OCI-LY1 (cell line): Measurements from ENCODE around the gene EIF4E3.

ENCODE experiments used
- H2AFZ ChIP-seq: fragments of 200-600 bp; sonication (generic), shearing (Covaris generic); 2 replicates; pipeline ENCODE4 v1.6.0; 2014; ENCODE audit warnings: antibody characterized with exemption, mild to moderate bottlenecking, low read length
- H3F3A ChIP-seq: fragments of 200-600 bp; sonication (generic), shearing (Covaris generic); 2 replicates; pipeline ENCODE4 v1.6.0; 2014; ENCODE audit warnings: mild to moderate bottlenecking, antibody characterized with exemption, low read length, moderate library complexity; ENCODE audit not compliant: insufficient read depth
- H3K27ac ChIP-seq: fragments of 200-600 bp; sonication (generic); 2 replicates; pipeline ENCODE4 v1.5.1; 2014; ENCODE audit warnings: low read length, mixed run types, mild to moderate bottlenecking, low read depth; ENCODE audit not compliant: poor library complexity, severe bottlenecking
- H3K27me3 ChIP-seq: fragments of 200-600 bp; sonication (generic); 2 replicates; pipeline ENCODE4 v1.6.0; 2014; ENCODE audit warnings: antibody characterized with exemption, mild to moderate bottlenecking, low read length, moderate library complexity; ENCODE audit not compliant: insufficient read depth
- H3K36me3 ChIP-seq: fragments of 200-600 bp; sonication (generic); 2 replicates; pipeline ENCODE4 v1.6.1; 2014; ENCODE audit warnings: mild to moderate bottlenecking, antibody characterized with exemption, low read length, moderate library complexity, mixed read lengths; ENCODE audit not compliant: insufficient read depth
- H3K4me1 ChIP-seq: fragments of 200-600 bp; sonication (generic); 2 replicates; pipeline ENCODE4 v1.5.1; 2014; ENCODE audit warnings: mild to moderate bottlenecking, low read length, moderate library complexity; ENCODE audit not compliant: insufficient read depth, severe bottlenecking
- H3K4me2 ChIP-seq: fragments of 200-600 bp; sonication (generic), shearing (Covaris generic); 2 replicates; pipeline ENCODE4 v1.6.1; 2014; ENCODE audit warnings: low read length
- H3K4me3 ChIP-seq: fragments of 200-600 bp; sonication (generic); 2 replicates; pipeline ENCODE4 v1.5.1; 2014; ENCODE audit warnings: low read length, low read depth, mild to moderate bottlenecking, mixed read lengths; ENCODE audit not compliant: poor library complexity, severe bottlenecking
- H3K79me2 ChIP-seq: fragments of 200-600 bp; shearing (Covaris generic); 2 replicates; pipeline ENCODE4 v1.6.1; 2016; ENCODE audit warnings: mixed run types, low read length, mixed read lengths; ENCODE audit not compliant: insufficient read depth
- H3K9ac ChIP-seq: fragments of 200-600 bp; sonication (generic), shearing (Covaris generic); 2 replicates; pipeline ENCODE4 v1.6.1; 2014; ENCODE audit warnings: mild to moderate bottlenecking, low read length, mixed read lengths
- H3K9me2 ChIP-seq: fragments of 200-600 bp; sonication (generic), shearing (Covaris generic); 2 replicates; pipeline ENCODE4 v1.6.1; 2014; ENCODE audit warnings: low read depth, mild to moderate bottlenecking, low read length, mixed read lengths
- H3K9me3 ChIP-seq: fragments of 200-600 bp; shearing (Covaris generic); 2 replicates; pipeline ENCODE4 v1.6.1; 2014; ENCODE audit warnings: low read length, mixed read lengths
- H4K20me1 ChIP-seq: fragments of 200-600 bp; sonication (generic), shearing (Covaris generic); 2 replicates; pipeline ENCODE4 v1.6.0; 2016; ENCODE audit warnings: mild to moderate bottlenecking, low read length; ENCODE audit not compliant: insufficient read depth
- EZH2 ChIP-seq: fragments of 200-600 bp; sonication (generic), shearing (Covaris generic); IDR thresholded peaks from 2 replicates; pipeline ENCODE4 v1.8.0; 2017; ENCODE audit warnings: borderline replicate concordance, mixed run types, mild to moderate bottlenecking, antibody characterized with exemption, low read length, moderate library complexity, mixed read lengths
- TF ChIP-seq, protein P1 (sequence below): fragments of 200-600 bp; sonication (generic), shearing (Covaris generic); IDR thresholded peaks from 2 replicates; pipeline ENCODE4 v1.5.1; 2017; ENCODE audit warnings: mild to moderate bottlenecking, antibody characterized with exemption, low read length, moderate library complexity, mixed read lengths

The EIF4E3 gene

DNA sequence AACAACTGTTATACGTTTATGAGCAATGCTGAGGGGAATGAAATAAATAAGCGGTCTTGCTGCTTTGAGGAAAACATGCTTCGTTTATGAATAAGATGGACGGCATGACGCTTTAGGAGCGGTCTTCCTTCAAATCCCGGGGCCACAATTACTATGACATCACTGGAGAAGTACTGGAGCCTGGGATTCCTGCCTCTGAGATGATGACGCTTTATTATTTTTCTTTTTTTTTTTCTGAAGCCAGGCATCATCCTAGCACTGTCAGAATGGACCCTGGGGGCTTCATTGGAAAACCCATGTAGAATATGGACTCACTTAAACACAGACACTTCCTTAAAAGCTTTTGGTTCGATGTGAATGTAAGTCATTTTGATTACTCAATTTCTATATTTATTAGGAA lies 89.2 kb downstream of the EIF4E3 start:
- no peaks in the 10 kb centered on the region for H3K36me3 ChIP-seq
- H3K9me2 ChIP-seq = no peaks in the 10 kb centered on the region
- peaks cover 6% of the 10 kb centered on the region for H3K4me1 ChIP-seq
- no peaks in the 10 kb centered on the region for H3K79me2 ChIP-seq
- no peaks in the 10 kb centered on the region for H3K9me3 ChIP-seq
- TF ChIP-seq, protein P1, sequence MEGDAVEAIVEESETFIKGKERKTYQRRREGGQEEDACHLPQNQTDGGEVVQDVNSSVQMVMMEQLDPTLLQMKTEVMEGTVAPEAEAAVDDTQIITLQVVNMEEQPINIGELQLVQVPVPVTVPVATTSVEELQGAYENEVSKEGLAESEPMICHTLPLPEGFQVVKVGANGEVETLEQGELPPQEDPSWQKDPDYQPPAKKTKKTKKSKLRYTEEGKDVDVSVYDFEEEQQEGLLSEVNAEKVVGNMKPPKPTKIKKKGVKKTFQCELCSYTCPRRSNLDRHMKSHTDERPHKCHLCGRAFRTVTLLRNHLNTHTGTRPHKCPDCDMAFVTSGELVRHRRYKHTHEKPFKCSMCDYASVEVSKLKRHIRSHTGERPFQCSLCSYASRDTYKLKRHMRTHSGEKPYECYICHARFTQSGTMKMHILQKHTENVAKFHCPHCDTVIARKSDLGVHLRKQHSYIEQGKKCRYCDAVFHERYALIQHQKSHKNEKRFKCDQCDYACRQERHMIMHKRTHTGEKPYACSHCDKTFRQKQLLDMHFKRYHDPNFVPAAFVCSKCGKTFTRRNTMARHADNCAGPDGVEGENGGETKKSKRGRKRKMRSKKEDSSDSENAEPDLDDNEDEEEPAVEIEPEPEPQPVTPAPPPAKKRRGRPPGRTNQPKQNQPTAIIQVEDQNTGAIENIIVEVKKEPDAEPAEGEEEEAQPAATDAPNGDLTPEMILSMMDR = no peak
- TF ChIP-seq EZH2 = no peak
- H3K4me3 ChIP-seq = no peak overlapping the region
- H3K9ac ChIP-seq = no peak overlapping the region
- H3K27me3 ChIP-seq = no peaks in the 10 kb centered on the region
- H4K20me1 ChIP-seq = no peaks in the 10 kb centered on the region
- H3K27ac ChIP-seq = no peak overlapping the region
- H2AFZ ChIP-seq = no peak overlapping the region
- no peak overlapping the region for H3K4me2 ChIP-seq
- H3F3A ChIP-seq = no peaks in the 10 kb centered on the region

DNA sequence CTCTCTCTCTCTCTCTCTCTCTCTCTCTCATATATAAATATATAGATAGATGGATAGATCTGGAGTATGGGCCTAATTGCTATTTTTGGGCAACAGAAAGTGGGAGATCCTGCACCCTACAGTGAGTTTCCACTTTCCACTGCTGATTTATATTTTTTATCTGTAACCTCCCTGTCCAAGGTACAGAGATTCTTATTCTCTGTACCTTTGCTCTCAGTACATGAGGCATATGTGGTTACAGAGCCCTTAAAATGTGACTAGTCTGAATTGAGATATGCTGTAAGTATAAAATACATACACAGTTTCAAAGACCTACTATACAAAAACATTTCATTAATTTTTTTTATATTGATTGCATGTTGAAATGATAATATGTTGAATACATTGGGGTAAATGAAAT lies 90.5 kb downstream of the EIF4E3 start:
- no peaks in the 10 kb centered on the region for H4K20me1 ChIP-seq
- TF ChIP-seq, protein P1 = no peak
- no peak for TF ChIP-seq EZH2
- H3K4me2 ChIP-seq = no peak overlapping the region
- H3K27me3 ChIP-seq = no peaks in the 10 kb centered on the region
- H3K27ac ChIP-seq = no peak overlapping the region
- no peaks in the 10 kb centered on the region for H3K36me3 ChIP-seq
- H3F3A ChIP-seq = no peaks in the 10 kb centered on the region
- no peaks in the 10 kb centered on the region for H3K9me2 ChIP-seq
- no peaks in the 10 kb centered on the region for H3K79me2 ChIP-seq
- no peak overlapping the region for H3K4me3 ChIP-seq
- no peak overlapping the region for H2AFZ ChIP-seq
- no peak overlapping the region for H3K9ac ChIP-seq
- peaks cover 6% of the 10 kb centered on the region for H3K4me1 ChIP-seq
- no peaks in the 10 kb centered on the region for H3K9me3 ChIP-seq

DNA sequence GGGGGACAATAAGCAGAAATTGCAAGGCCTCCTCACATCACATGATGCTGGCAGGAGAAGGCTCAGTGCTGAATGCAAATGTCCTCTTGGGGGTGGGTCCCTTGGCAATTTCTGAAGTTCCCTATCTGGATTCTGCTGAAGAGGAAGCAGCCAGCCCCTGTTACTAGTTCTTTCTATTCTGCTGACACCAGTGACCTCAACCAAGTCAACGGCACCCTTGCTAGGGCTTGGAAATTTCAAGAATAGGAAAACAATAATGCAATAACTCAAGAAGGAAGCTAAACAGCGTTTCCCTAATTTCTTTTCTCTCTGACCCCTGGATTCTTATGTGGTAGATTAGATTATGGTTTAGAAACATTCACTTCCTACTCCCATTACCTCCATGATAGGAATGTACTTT lies 95.5 kb downstream of the EIF4E3 start:
- H3K4me1 ChIP-seq = no peaks in the 10 kb centered on the region
- no peak overlapping the region for H2AFZ ChIP-seq
- H3F3A ChIP-seq = no peaks in the 10 kb centered on the region
- H4K20me1 ChIP-seq = no peaks in the 10 kb centered on the region
- no peak overlapping the region for H3K4me2 ChIP-seq
- TF ChIP-seq, protein P1 = no peak
- no peaks in the 10 kb centered on the region for H3K36me3 ChIP-seq
- H3K27me3 ChIP-seq = no peaks in the 10 kb centered on the region; the same call in 1 of the 2 replicates
- H3K9me2 ChIP-seq = no peaks in the 10 kb centered on the region
- H3K27ac ChIP-seq = no peak overlapping the region
- no peak overlapping the region for H3K4me3 ChIP-seq
- H3K79me2 ChIP-seq = no peaks in the 10 kb centered on the region
- H3K9me3 ChIP-seq = no peaks in the 10 kb centered on the region
- H3K9ac ChIP-seq = no peak overlapping the region
